Endothelial cell of umbilical vein (primary cell): Measurements from ENCODE around the gene WBP2NL. TPM values are rescaled to one million over a fixed set of nuclear protein-coding genes. Genes with fewer than 3 reads are reported as not detected.

Experiments used
- BruUV-seq: library from RNA; stranded (reverse); fragments of 400-500 nt; replicated peaks from 2 replicates; lab custom pipeline; 2021; lab: Mats Ljungman, UMichigan
- CTCF ChIA-PET: fragments of 300-600, 350-600 bp; sonication (Branson Sonifier 250); formaldehyde crosslinking; loops from one replicate; lab custom pipeline; 2021; ENCODE audit warnings: antibody characterized with exemption, inconsistent platforms; lab: Charles Lee
- POLR2A ChIA-PET: fragments of 300-600, 350-600 bp; sonication (Branson Sonifier 250); formaldehyde crosslinking; loops from one replicate; lab custom pipeline; 2021; ENCODE audit warnings: antibody characterized with exemption, inconsistent platforms; lab: Charles Lee
- DNase-seq: peaks from one replicate; pipeline ENCODE4 v3.0.0-alpha.2; 2011; ENCODE audit warnings: low read depth, low spot score
- FAIRE-seq: peaks from 2 replicates; lab custom pipeline; 2011; peaks lifted over from hg19 to GRCh38; lab: Jason Lieb, UNC
- H2AFZ ChIP-seq: 2 replicates; pipeline ENCODE4 v1.6.0; 2012; ENCODE audit warnings: low read depth, low read length, control low read depth, inconsistent platforms
- H3K27ac ChIP-seq: 2 replicates; pipeline ENCODE4 v1.5.1; 2011; ENCODE audit warnings: low read depth, mild to moderate bottlenecking, control low read depth, low read length, moderate library complexity; ENCODE audit not compliant: insufficient read depth
- H3K27me3 ChIP-seq, 2 experiments: 2 replicates each; pipeline versions ENCODE4 v1.6.0 to v1.6.1; 2011; ENCODE audit warnings: low read length in 2 of 2, mixed read lengths in 1 of 2; ENCODE audit not compliant: control insufficient read depth in 2 of 2, insufficient read depth in 2 of 2
- H3K36me3 ChIP-seq, 2 experiments: 2 replicates in 1 of 2; 3 replicates in 1 of 2; pipeline ENCODE4 v1.5.1; 2011; ENCODE audit warnings: low read length in 2 of 2, mild to moderate bottlenecking in 1 of 2, moderate library complexity in 1 of 2; ENCODE audit not compliant: control insufficient read depth in 2 of 2, insufficient read depth in 2 of 2; ENCODE audit errors: extremely low read depth in 1 of 2
- H3K4me1 ChIP-seq: 3 replicates; pipeline ENCODE4 v1.5.1; 2011; ENCODE audit warnings: mild to moderate bottlenecking, low read length; ENCODE audit not compliant: control insufficient read depth, insufficient read depth; ENCODE audit errors: extremely low read depth
- H3K4me2 ChIP-seq: 2 replicates; pipeline ENCODE4 v1.6.1; 2011; ENCODE audit warnings: low read length, control low read depth, mixed read lengths; ENCODE audit not compliant: insufficient read depth
- H3K4me3 ChIP-seq, 3 experiments: fragments of 200-600 bp in 1 of 3; sonication (generic), shearing (Covaris generic) in 1 of 3; replicated peaks in 1 of 3; 2 replicates each; pipeline ENCODE4 v1.5.1; 2011 to 2016; ENCODE audit warnings: control low read depth in 3 of 3, low read length in 3 of 3, mild to moderate bottlenecking in 2 of 3, inconsistent platforms in 1 of 3, low read depth in 1 of 3, moderate library complexity in 1 of 3; ENCODE audit not compliant: insufficient read depth in 1 of 3
- H3K79me2 ChIP-seq: 2 replicates; pipeline ENCODE4 v1.6.0; 2012; ENCODE audit warnings: low read length, inconsistent platforms; ENCODE audit not compliant: control insufficient read depth, insufficient read depth
- H3K9ac ChIP-seq: replicated peaks from 2 replicates; pipeline ENCODE3; 2011; ENCODE audit warnings: low read length, control low read depth; ENCODE audit not compliant: insufficient read depth; ENCODE audit errors: extremely low read depth
- H3K9me1 ChIP-seq: replicated peaks from 3 replicates; pipeline ENCODE4 v1.6.0; 2011; ENCODE audit warnings: mild to moderate bottlenecking, low read length; ENCODE audit not compliant: control insufficient read depth, insufficient read depth; ENCODE audit errors: extremely low read depth
- H3K9me3 ChIP-seq: replicated peaks from 2 replicates; pipeline ENCODE4 v1.5.1; 2012; ENCODE audit warnings: low read length, inconsistent platforms; ENCODE audit not compliant: control insufficient read depth, insufficient read depth
- H4K20me1 ChIP-seq: replicated peaks from 2 replicates; pipeline ENCODE3; 2011; ENCODE audit warnings: mild to moderate bottlenecking, low read length; ENCODE audit not compliant: control insufficient read depth, insufficient read depth; ENCODE audit errors: extremely low read depth
- CTCF ChIP-seq, 2 donors: IDR thresholded peaks; 1 replicate in 1 of 2; 2 replicates in 1 of 2; pipeline ENCODE4 v1.5.1; 2011; ENCODE audit warnings: low read length in 2 of 2, mild to moderate bottlenecking in 2 of 2, moderate library complexity in 2 of 2, control low read depth in 1 of 2, inconsistent platforms in 1 of 2, low read depth in 1 of 2; ENCODE audit not compliant: insufficient read depth in 1 of 2; ENCODE audit errors: extremely low read depth in 1 of 2
- EZH2 ChIP-seq: IDR thresholded peaks from 2 replicates; pipeline ENCODE4 v1.6.1; 2012; ENCODE audit warnings: borderline replicate concordance, low read depth, mild to moderate bottlenecking, moderate library complexity, low read length, inconsistent platforms; ENCODE audit not compliant: severe bottlenecking
- FOS ChIP-seq: IDR thresholded peaks from 2 replicates; pipeline ENCODE4 v1.6.1; 2011; ENCODE audit warnings: mild to moderate bottlenecking, low read length, moderate library complexity, borderline replicate concordance; ENCODE audit not compliant: insufficient read depth
- GATA2 ChIP-seq: IDR thresholded peaks from 2 replicates; pipeline ENCODE4 v1.7.0; 2011; ENCODE audit warnings: low read depth, mild to moderate bottlenecking, moderate library complexity, mixed read lengths, low read length; ENCODE audit not compliant: insufficient read length, insufficient read depth
- JUN ChIP-seq: IDR thresholded peaks from 2 replicates; pipeline ENCODE4 v1.6.1; 2011; ENCODE audit warnings: borderline replicate concordance, low read depth; ENCODE audit not compliant: insufficient read length, insufficient read depth
- MAX ChIP-seq: IDR thresholded peaks from 2 replicates; pipeline ENCODE4 v1.6.1; 2011; ENCODE audit not compliant: insufficient read depth, insufficient read length
- MYC ChIP-seq: IDR thresholded peaks from one replicate; pipeline ENCODE4 v1.6.1; 2011; ENCODE audit warnings: mild to moderate bottlenecking, low read depth, low read length
- POLR2A ChIP-seq: IDR thresholded peaks from 2 replicates; pipeline ENCODE4 v1.6.1; 2012; ENCODE audit warnings: low read depth, mild to moderate bottlenecking, control low read depth, low read length
- POLR2AphosphoS5 ChIP-seq: IDR thresholded peaks from 2 replicates; pipeline ENCODE4 v1.6.1; 2012; ENCODE audit warnings: low read depth, mild to moderate bottlenecking, control low read depth, low read length, moderate library complexity; ENCODE audit not compliant: insufficient read depth
- dilution Hi-C: fragments of 300-500 bp; cut with MboI; formaldehyde crosslinking; loops from one replicate; pipeline ENCODE4 v1.15.0; 2019; ENCODE audit warnings: low sequenced_read_pairs; ENCODE audit not compliant: extremely low pct_ligation_motif_present
- intact Hi-C: fragments of 100-400 bp; cut with micrococcal nuclease; formaldehyde crosslinking; loops from one replicate; pipeline ENCODE4 v1.10.0; 2022
- polyA plus RNA-seq, 4 experiments: library from polyadenylated mRNA; depleted of rRNA in 3 of 4; stranded (reverse) in 3 of 4; unstranded in 1 of 4; fragments of >200 nt; gene quantifications; 2 replicates each; pipeline versions ENCODE4 v1.2.1 to v1.2.3, GENCODE V29; 2011 to 2012; ENCODE audit warnings: missing spikeins in 1 of 4
- total RNA-seq: library from RNA; stranded (reverse); gene quantifications from 2 replicates; pipeline ENCODE4 v1.2.3, GENCODE V29; 2021

The WBP2NL gene
- total and polyA plus RNA-seq, 2 donors (not counting 3 experiments of a cell fraction or from before 2014, with no cell fraction given) = 0.08 to 0.27 TPM

GRCh38 chr22:41951898-41952474, 46.6 kb upstream of the WBP2NL start, which contains the start of gene SMIM45:
TSS of gene SMIM45 (plus strand) at chr22:41952150.
- H3K9ac ChIP-seq = no peak within 1 kb of the TSS
- H4K20me1 ChIP-seq = no peaks in the 10 kb centered on the region
- H3K9me1 ChIP-seq = no peaks in the 10 kb centered on the region
- no peak within 1 kb of the TSS for H2AFZ ChIP-seq
- TF ChIP-seq MYC (no peak), JUN (no peak), FOS (no peak), POLR2A (no peak)
- CTCF ChIA-PET = interaction anchor here (0.8 to 1.0 kb wide), 2 partner anchors 11 to 255 kb away, joined by 3 to 6 read pairs; no protein-coding TSS in a partner anchor
- no TSS peak for BruUV-seq
- intact Hi-C loops (no loop called here), dilution Hi-C loops (no loop called here)
- no peak within 1 kb of the TSS for H3K4me3 ChIP-seq
- no peak for FAIRE-seq
- H3K4me1 ChIP-seq = no peaks in the 10 kb centered on the region
- no peaks in the 10 kb centered on the region for H3K36me3 ChIP-seq
- no peaks in the 10 kb centered on the region for H3K9me3 ChIP-seq
- no peaks in the 10 kb centered on the region for H3K27me3 ChIP-seq
- POLR2A ChIA-PET = no interaction called here
- DNase-seq = no peak
- H3K79me2 ChIP-seq = no peaks in the 10 kb centered on the region
- H3K27ac ChIP-seq = no peak within 1 kb of the TSS
- no peak within 1 kb of the TSS for H3K4me2 ChIP-seq

- no peak overlapping the region for H3K4me2 ChIP-seq
- H3K79me2 ChIP-seq = no peaks in the 10 kb centered on the region
- no peak overlapping the region for H3K4me3 ChIP-seq
- H3K27ac ChIP-seq = no peak overlapping the region
- no peak for DNase-seq
- CTCF ChIA-PET = interaction anchor here (0.8 to 1.0 kb wide), 2 partner anchors 12 to 256 kb away, joined by 3 to 6 read pairs; no protein-coding TSS in a partner anchor
- dilution Hi-C loops (no loop called here), intact Hi-C loops (no loop called here)
- H3K4me1 ChIP-seq = no peaks in the 10 kb centered on the region
- H3K9ac ChIP-seq = no peak overlapping the region
- FAIRE-seq = no peak
- no peak overlapping the region for H2AFZ ChIP-seq
- POLR2A ChIA-PET = no interaction called here
- H3K9me1 ChIP-seq = no peaks in the 10 kb centered on the region
- H4K20me1 ChIP-seq = no peaks in the 10 kb centered on the region
- no peaks in the 10 kb centered on the region for H3K9me3 ChIP-seq
- BruUV-seq = no TSS peak
- TF ChIP-seq GATA2 (no peak), MAX (no peak), MYC (no peak), EZH2 (no peak), CTCF (IDR thresholded peaks at IDR 0.05; ENCODE audit: extremely low read depth in 1 of 2, insufficient read depth in 1 of 2, low read depth in 1 of 2, low read length in 2 of 2) (no peak), FOS (no peak), JUN (no peak), POLR2AphosphoS5 (no peak), POLR2A (no peak)
- H3K27me3 ChIP-seq = no peaks in the 10 kb centered on the region
- no peaks in the 10 kb centered on the region for H3K36me3 ChIP-seq
These were observed 45.9 kb upstream of the WBP2NL start for GRCh38 chr22:41952713-41953112.
